ENCODE results near the gene OR5W2.
"Not testable (repeated sequence)": the region's sequence is repeated elsewhere in the genome, so short reads cannot be mapped to it uniquely, and the experiment has no call there.

The OR5W2 gene

GRCh38 chr11:55914482-55914881 is at the start of gene OR5W2:
OR5W2 (minus strand) TSS chr11:55914582; CDS start chr11:55914582, 0 bp downstream.
- DNase-seq (ENCODE audit: low spot score), result no peak

- no peak for DNase-seq (ENCODE audit: low spot score)
Observed at GRCh38 chr11:55956521-55956920, 42.1 kb upstream of the OR5W2 start.

GRCh38 chr11:55949330-55949729 is 34.9 kb upstream of the OR5W2 start:
- no peak for DNase-seq (ENCODE audit: low spot score)

- DNase-seq (ENCODE audit: low spot score), result no peak
Observed at GRCh38 chr11:55942785-55943392, 28.5 kb upstream of the OR5W2 start.

GRCh38 chr11:55936300-55936699 is 21.9 kb upstream of the OR5W2 start, which contains the start of gene OR5I1:
OR5I1 (minus strand) TSS chr11:55936400; CDS start chr11:55936400, 0 bp downstream.
- DNase-seq (ENCODE audit: low spot score), result no peak

- no peak for DNase-seq (ENCODE audit: low spot score)
Observed at GRCh38 chr11:55920537-55920936, 6.2 kb upstream of the OR5W2 start.

- no peak for DNase-seq (ENCODE audit: low spot score)
Observed at GRCh38 chr11:55902308-55902707, 12.1 kb downstream of the OR5W2 start.

GRCh38 chr11:55895216-55895615 is 19.2 kb downstream of the OR5W2 start:
- DNase-seq (ENCODE audit: low spot score), result no peak

GRCh38 chr11:55885481-55885880 is 28.9 kb downstream of the OR5W2 start:
- not testable (repeated sequence) for DNase-seq (ENCODE audit: low spot score)

- not testable (repeated sequence) for DNase-seq (ENCODE audit: low spot score)
Observed at GRCh38 chr11:55884995-55885394, 29.4 kb downstream of the OR5W2 start.

- not testable (repeated sequence) for DNase-seq (ENCODE audit: low spot score)
Observed at GRCh38 chr11:55882997-55883396, 31.4 kb downstream of the OR5W2 start, which contains the start of gene TRIM51. TRIM51 (plus strand) TSS chr11:55883297; CDS start chr11:55885429, 2,132 bp downstream.

GRCh38 chr11:55873146-55873545 is 41.2 kb downstream of the OR5W2 start:
- not testable (repeated sequence) for DNase-seq (ENCODE audit: low spot score)

GRCh38 chr11:55872731-55873130 is 41.7 kb downstream of the OR5W2 start:
- not testable (repeated sequence) for DNase-seq (ENCODE audit: low spot score)

GRCh38 chr11:55867354-55867753 is 47.0 kb downstream of the OR5W2 start:
- not testable (repeated sequence) for DNase-seq (ENCODE audit: low spot score)

All from ecto neural progenitor cell (in vitro differentiated cells).